GF-D8 (cell line): Measurements from ENCODE around the gene TMPRSS13.
"Not testable (repeated sequence)": the region's sequence is repeated elsewhere in the genome, so short reads cannot be mapped to it uniquely, and the experiment has no call there.

ENCODE experiments used
- DNase-seq: peaks from one replicate; lab custom pipeline; 2025; lab: John Stamatoyannopoulos, UW

TMPRSS13 gene

DNA sequence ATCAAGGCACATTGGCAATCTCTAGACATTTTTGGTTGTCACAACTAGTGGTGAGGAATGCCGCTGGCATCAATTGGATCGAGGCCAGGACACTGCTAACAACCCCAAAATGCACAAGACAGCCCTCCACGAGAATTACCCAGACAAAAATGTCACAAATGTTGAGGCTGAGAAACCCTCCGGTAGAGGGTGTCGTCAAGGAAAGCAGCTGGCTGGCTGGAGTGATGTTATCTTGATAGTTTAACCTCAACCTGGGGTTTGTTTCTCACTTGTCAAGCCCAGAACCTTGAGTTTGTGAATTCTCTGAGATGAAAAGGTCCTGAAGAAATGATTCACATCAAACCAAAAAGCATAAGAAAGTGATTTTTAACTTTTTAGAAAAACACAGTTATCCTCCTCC is 21.1 kb upstream of the TMPRSS13 start:
- peak; percentile 50 for DNase-seq

DNA sequence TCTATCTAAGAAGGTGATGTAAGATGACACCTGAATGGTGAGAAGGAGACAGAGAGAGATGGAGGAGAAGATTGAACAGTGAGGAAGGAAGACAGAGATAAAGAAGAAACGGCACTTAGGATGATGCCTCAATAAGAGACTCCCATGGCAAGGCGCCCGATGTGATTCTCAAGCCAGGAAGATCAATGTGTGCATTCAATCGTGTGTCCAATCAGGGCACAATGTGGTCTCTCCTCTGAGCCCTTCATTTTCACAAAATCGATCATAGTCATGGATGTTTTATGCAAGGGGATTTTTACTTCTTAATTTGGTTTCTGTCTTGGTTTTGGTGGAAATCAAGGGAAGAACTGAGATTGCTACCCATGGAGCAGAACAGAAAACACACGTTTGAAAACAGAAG is 19.9 kb upstream of the TMPRSS13 start:
- no peak for DNase-seq

DNA sequence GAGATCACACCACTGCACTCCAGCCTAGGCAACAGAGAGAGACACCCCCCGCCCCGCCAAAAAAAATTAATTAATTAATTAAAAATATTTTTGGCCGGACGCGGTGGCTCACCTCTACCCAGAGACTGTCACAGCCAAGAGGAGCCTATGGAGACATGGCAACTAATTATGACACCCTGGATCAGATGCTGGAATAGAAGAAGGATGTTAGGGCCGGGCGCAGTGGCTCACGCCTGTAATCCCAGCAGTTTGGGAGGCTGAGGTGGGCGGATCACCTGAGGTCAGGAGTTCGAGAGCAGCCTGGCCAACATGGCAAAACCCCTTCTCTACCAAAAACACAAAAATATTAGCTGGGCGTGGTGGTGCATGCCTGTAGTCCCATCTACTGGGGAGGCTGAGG is 19.3 kb upstream of the TMPRSS13 start:
- not testable (repeated sequence) for DNase-seq

DNA sequence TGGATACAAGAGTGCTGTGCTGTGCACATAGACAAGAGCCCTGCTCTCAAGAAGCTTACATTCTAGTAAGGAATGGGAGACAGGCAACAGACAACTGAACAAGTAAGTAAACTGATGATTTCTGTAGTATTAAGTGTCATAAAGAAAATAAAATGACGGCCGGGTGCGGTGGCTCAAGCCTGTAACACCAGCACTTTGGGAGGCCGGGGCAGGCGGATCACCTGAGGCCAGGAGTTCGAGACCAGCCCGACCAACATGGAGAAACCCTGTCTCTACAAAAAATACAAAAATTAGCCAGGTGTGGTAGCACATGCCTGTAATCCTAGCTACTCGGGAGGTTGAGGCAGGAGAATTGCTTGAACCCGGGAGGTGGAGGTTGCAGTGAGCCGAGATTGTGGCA is 18.5 kb upstream of the TMPRSS13 start:
- DNase-seq: not testable (repeated sequence)

DNA sequence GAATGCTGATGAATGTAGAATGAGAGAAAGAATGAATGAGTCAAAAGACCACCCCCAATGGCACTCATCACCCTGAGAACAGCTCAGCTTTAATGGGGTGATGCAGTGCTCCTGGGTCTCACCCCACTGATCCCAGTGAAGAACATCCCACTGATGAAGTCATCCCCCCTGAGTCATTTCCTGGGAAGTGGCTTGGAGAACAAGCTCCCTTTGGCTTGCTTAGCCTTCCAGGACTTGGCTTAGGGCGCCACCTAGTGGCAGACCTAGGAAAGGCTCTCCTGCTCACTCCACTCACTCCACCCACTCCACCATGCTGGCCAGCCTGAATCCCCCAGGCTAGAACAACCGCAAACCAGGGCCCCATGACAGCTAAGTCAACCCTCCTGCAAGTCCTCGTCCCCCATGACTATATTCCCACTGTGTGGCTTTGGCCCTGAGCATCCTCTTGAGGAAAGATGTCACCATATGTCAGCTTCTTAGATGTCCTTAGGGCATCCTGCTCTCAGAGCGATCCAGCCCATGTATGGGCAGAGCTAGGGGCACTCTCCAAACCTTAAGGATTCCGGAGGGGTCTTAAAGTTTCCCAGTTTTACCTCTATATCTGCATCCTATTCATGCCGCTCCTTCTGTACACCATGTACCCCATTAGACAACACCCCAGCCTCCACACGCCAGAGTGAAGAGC is 17.8 kb upstream of the TMPRSS13 start:
- DNase-seq: peak; percentile 49

DNA sequence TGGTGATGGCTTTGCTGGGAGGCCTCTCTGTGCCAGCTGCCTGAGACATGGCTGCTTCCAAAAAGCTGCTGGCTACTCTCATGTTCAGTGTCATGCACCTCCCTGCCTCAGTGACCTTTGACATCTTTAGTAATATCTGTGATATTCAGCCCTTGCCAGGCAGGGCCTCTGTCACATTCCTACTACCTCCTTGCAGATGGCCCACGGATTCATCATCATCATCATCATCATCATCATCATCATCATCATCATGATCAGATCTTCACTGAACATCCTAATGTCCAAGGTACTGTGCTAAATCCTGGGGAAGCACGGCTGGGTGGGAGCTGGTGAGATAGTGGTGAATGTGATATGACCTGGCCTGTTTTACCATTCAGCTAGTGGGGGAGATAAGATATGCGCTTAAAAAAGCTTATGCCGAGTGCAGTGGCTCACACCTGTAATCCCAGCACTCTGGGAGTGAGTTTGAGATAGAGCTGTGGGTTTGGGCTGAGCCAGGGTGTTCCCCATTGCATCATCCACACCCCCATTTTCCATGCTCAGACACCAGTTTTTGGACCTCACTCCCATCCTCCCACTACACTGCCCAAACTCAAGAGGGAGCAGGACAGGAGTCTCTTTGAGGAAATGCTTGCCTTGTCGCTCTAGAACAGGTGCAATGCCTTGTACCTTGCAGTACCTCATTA is 17.1 kb upstream of the TMPRSS13 start:
- no peak for DNase-seq

DNA sequence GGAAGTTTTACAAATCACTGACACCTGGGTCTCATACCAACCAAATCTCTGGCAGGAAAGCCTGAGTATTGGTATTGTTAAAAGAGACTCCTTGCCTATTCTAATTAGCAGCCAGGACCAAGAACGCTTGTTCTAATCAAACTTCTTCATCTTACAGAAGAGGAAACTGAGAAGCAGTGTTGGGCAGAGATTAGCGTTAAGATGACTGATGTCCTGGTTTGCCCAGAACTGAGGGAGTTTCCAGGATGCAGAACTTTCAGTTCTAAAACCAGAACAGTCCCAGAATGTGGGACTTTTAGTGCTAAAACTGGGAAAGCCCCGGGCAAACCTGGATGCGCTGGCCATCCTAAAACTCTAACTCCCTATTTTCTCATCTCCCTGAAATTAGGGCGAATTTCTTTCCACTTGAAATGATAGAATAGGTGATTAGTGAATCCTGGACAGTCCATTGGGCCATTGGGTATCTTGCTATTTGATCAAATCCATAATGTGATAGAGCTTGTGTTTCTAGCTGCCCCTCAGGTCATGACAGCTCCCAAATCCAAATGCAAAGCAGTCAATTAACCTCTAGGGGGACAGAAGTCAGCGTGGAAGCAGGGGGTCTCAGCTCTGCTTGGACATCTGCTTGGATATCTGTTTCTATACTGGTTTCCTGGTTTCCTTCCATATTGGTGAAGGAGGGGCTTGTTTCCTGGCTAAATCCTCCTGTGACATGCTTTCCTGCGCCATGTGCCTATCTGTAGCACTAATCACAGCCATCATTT is 16.0 kb upstream of the TMPRSS13 start:
- DNase-seq: no peak

DNA sequence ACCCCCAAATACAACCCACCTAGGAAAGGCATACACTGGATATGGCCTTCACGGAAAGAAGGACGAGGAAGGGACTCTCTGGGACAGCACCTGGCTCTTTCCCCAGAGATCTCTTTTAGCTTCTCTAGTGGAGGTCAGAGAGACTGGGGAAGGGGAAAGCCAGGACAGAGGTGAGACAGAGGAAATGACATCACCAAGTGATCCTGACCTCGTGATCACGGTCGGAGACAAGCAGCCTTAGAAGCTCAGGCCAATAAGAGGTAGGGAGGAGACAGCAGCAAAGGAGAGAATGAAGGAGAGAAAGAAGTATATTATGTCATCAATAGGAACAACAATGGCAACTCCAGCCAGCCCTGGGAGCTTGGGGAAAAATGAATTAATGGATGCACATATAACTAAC is 15.4 kb upstream of the TMPRSS13 start:
- DNase-seq: no peak

DNA sequence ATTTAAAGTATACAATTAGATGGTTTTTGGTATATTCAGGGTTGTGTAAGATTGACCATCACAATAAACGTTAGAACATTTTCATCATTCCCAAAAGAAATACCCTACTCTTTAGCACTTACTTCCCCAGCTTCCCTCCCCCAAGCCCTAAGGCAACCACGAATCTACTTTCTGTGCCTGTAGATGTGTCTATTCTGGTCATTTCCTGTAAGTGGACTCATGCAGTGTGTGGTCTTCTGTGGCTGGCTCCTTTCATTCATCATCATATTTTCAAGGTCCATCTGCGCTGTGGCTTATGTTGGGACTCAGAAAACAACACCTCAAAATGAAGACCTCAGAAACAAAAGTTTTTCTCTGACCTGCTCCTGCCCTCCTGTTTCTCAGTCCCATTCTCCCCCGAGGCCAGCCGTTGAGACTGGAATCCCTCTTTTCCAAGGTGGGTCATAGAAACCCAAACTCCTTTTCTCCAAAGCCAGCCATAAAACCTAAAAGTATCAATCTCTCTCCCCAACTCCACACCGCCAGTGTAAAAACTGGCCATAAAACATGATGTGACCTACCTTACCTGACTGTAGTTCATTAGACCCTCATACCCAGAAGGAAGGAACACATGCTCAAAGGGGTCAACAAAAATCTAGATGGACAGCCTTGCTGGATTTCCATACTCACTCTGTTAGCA is 12.9 kb upstream of the TMPRSS13 start:
- no peak for DNase-seq

DNA sequence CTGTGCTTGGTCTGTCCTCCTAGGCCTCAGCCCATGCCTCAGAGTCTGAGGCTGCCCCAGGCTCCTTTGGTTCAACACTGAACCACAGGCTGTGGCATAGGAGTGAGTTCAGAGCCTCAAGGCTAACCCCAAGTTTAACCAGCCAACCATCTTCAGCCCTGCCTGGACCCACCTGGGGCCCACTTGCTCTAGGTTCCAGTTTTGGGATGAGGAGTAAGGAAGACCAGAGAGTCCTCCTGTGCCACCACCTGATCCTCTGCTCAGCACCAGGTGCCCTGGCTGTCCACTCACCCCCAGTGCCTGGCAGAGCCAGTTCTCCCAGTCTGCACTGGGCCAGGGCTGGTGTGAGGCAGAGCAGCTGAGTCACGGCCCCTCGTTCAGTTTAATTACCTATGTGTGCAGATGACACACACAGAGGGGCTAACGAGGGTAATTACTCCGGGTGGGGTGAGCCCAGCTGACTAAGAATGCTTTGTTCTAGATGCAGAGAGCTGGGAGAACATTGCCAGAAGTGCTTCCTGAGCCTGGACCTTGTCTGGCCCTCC is 12.0 kb upstream of the TMPRSS13 start:
- DNase-seq: no peak

DNA sequence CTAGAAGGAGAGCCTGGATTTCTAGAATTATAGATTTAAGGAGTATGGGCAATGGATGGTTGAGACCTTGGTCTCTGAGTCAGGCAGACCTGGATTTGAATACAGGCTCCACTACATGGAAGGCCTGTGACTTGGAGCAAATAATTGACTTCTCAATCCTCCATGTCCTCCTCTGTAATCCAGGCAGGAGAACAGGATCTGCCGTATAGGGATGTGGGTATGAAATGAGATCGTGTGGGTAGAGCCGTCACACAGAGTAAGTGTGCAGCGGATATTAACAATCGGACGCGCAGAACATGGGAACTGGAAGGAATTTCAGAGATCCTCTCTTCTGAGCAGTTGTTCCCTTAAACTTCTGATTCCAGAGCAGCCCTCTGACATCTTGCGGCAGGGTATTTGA is 11.5 kb upstream of the TMPRSS13 start:
- no peak for DNase-seq

DNA sequence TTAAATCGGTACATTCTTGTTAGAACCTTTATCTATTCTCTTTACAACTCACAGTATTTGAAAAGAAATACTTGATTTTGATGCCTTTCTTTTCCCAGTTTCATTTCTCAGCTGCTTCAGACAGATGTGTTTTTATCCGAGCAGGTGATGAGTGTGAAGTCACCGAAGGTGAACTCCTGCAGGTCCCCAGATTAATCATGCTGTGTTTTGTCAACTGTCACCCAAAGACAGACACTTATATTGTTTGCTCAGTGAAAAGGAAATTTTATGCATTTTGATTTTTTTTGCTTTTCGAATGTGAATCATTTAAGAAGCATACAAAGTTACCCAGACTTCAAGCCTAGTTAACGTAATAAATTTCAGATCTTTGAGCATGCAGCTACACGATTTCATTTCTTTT is 7.8 kb upstream of the TMPRSS13 start:
- DNase-seq: no peak

DNA sequence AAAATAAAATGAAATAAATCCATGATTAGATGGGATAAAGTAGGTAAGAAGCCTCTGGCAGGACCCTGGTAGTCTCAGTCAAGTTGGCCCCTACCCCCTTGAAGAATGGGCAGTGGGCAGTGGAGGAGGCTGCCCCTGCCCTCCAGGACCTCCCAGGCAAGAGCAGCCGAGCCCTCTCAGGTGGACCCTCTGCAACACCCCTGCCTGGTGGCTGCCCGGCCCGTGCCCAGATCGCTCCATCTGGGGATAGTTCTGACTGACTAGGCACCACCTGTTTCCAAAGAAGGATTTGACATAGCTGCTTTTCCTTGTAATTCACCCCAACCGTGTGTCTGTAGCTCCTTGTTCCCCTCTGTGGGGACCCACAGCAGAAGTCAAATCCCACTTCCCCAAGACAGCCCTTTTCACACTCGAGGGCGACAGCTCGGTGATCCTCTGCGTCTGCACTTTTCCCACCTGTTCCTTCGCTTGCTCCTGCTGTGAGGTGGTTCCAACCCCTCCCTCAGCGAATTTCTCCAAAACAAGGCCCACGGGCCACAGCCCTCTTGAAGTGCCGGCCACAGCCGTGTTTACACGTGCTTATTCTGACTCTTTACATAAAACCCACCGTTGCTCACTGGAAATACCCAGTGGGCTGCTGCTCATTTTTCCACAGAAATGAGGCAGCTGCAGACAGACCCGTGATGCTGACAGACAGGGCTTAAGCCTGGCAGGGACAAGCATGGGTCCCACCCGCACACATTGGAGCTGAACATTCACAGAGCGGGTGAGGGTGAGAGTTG is 5.5 kb upstream of the TMPRSS13 start:
- DNase-seq: no peak

DNA sequence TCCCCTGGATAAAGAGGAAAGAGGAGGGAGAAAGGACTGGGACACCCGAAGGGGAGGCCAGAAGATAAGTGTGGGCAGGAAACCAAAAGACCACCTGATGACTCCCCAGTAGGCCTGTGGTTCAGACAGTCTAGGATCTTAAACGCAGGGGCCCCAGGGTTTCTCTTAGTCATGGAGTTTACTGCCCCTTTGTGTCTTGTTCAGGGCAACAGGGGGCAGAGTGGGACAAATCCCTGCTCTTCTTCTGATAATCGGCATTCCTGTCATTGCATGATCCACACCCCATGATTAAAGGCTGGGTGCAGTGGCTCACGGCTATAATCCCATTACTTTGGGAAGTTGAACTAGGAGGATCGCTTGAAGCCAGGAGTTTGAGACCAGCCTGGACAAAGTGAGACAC is 4.7 kb upstream of the TMPRSS13 start:
- no peak for DNase-seq

DNA sequence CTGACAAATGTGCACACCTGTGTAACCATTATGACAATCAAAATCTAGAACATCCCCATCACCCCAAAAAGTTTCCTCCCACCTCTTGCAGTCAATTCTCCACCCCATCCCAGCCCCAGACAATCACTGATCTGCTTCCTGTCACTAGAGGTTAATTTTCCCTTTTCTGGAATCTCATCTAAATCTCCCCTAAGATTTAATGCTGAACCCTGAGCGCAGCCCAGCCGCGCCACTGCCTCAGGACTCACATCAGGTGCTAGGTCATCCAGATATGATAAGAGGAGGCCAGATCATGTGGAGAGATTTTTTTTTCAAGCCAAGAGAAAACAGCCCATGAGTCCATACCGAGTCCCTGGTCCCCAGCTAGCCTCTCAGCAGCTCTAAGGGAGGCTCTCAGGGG is 4.3 kb upstream of the TMPRSS13 start:
- DNase-seq: no peak

DNA sequence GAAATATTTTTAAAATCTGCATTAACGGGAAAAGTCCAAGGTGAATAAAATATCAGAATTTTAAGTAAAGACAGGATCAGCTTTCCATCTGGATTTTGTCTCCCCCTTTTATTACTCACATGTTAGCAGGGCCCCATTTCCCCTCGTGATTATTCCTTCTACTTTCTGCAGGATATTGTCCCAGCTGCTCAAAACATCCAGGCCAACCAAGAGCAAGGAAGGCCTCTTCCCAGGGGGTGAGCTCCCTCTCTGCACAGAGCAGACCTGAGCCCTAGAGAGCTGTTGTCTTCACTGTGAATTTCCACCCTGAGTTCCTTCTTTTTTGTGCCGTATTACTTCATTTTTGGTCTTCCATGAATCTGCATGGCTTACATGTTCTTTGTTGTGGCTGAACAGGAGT is 3.7 kb upstream of the TMPRSS13 start:
- DNase-seq: no peak

DNA sequence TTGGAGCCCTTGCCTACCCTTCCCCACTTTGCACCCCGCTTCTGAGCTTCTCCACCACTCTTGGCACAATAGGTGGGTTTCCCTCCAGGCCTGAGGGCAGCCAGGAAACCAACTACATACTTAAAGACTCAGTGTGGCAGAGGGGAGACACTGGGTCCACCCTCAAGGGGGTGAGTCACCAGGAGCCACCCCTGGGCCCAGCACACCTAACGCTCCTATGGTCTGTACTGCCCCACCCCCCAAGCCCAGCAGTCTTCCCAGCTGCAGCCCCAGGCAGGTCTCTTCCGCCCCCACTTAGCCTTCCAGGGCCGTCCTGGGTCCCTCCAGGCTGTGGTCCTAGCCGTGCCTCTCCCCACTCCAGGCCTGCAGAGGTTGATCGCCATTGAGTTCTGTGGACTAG is 3.2 kb upstream of the TMPRSS13 start:
- no peak for DNase-seq

DNA sequence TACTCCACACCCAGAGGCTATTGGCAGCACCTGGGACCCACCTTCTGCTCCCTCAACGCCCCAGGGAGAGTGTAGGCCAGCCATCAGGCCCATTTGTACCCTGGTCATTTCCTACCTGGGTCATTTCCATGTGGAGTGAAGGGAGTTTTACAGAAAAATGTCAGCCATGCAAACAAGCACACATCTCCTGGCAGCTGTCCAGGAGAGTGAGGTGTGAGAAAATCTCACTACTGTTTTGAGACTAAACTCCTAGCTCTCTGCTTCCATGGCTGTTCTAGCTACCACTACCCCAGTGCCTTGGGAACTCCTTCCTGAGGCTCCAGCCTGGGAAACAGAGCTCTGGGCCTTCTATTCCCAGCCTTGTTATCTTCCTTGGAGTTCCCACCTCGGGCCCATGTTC is 2.8 kb upstream of the TMPRSS13 start:
- DNase-seq: no peak

DNA sequence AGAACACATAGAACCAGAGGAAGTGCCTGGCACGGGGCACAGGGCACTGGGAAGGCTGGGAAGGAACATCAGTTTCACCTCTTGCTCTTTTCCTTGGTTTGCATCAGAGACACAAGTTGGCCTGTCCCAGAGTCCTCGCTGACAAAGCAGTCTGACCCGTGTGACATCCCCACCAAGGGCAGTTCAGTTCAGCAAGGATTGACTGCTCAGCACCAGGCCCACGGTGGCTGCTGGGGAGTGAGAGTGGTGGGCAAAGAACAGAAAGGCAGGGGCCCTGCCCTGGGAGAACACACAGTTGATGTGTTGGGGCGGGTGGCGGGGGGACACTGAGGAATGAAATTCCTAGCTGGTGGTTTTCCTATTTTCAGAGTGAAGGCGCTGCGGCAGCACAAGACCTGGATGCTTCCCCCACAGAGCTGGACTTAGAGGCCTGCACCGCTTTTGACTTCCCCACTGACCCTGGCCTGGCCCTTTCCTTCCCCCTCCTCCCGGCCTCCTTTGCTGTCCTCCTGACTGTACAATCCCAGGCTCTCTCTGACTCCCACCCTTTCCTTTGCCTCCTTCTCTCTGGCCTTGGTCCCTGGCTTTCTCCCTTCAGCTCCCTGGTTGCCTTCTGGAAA is 2.2 kb upstream of the TMPRSS13 start:
- DNase-seq: no peak

DNA sequence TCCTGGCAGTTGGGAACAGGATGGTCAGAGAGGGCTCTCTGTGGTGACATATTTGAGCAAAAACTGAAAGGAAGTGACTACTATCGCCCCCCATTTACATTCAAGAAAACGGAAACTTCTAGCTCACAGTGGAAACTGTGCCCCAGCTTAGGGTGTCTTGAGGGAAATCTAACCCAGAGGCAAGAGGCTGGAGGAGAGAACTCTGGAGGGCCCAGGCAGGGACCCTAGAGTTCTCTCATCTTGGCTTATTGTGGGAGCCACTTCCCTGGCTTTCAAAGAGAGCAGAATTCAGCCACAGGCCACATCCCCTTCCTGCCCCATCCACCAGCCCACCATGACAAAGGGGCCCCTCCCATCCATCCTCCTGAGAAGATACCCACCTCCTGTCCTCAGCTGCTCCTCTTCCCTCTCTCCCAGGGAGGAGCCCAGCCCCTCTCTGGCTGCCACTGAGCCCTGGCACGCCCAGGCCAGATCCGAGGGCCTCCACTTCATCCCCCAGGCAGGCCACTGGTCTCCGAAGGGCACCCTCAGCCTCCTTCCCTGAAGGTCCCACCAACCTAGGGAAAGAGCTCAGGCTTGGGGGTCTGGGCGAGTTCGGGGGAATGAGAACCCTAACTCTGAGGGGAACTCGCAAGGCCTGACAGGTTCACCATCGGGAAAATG is 1.6 kb upstream of the TMPRSS13 start:
- no peak for DNase-seq
